ENCODE data around the gene ADAMTS20.

GRCh38 chr12:43444940-43445564, 107.0 kb downstream of the ADAMTS20 start:
- peak; percentile 85 for TF ChIP-seq CTCF (IDR thresholded peaks at IDR 0.05; ENCODE audit: insufficient read depth, low read length, poor library complexity, severe bottlenecking)
- no peak for TF ChIP-seq EZH2phosphoT487 (conservative IDR thresholded peaks at IDR 0.05; ENCODE audit: low read length)
